ENCODE results near the gene TAF11L2. TPM values are rescaled to one million over a fixed set of nuclear protein-coding genes. Genes with fewer than 3 reads are reported as not detected.
"Not testable (repeated sequence)": the region's sequence is repeated elsewhere in the genome, so short reads cannot be mapped to it uniquely, and the experiment has no call there.

Gene TAF11L2
- total and polyA plus RNA-seq, 2 experiments from 2014 or later: not detected

DNA sequence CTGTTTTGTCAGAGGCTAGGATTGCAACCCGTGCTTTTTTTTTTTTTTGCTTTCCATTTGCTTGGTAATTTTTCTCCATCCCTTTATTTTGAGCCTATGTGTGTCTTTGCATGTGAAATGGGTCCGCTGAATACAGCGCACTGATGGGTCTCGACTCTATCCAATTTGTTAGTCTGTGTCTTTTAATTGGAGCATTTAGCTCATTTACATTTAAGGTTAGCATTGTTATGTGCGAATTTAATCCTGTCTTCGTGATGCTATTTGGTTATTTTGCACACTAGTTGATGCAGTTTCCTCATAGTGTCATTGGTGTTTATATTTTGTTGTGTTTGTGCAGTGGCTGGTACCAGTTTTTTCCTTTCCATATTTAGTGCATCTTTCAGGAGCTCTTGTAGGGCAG, 36.2 kb upstream of the TAF11L2 start:
- Histone ChIP-seq H3K4me2 (no peak overlapping the region), H3K9me3 (ENCODE audit: low read depth) (no peaks in the 10 kb centered on the region), H4K20me1 (ENCODE audit: insufficient read depth, poor library complexity, severe bottlenecking) (no peaks in the 10 kb centered on the region), H3K27ac (no peak overlapping the region), H3K4me3 (no peak overlapping the region), H3K79me2 (no peaks in the 10 kb centered on the region), H2AFZ (no peak overlapping the region), H3K9me2 (replicated peaks; ENCODE audit: insufficient read depth) (no peaks in the 10 kb centered on the region), H3K27me3 (no peaks in the 10 kb centered on the region), H3K36me3 (replicated peaks; ENCODE audit: insufficient read depth, low read depth) (no peaks in the 10 kb centered on the region), H3K4me1 (ENCODE audit: insufficient read depth) (no peaks in the 10 kb centered on the region)
- TF ChIP-seq CTCF (IDR thresholded peaks at IDR 0.05; ENCODE audit: poor library complexity): no peak
- no peak for TF ChIP-seq EZH2phosphoT487 (IDR thresholded peaks at IDR 0.05; ENCODE audit: low read depth, severe bottlenecking, unreplicated experiment)
- no peak for TF ChIP-seq EZH2 (IDR thresholded peaks at IDR 0.05; ENCODE audit: borderline replicate concordance)
- WGBS (ENCODE audit: low lambda C conversion rate, missing lambda C conversion rate): 95% methylated on average over 6 of the region's 6 CpGs
- no peak for DNase-seq (ENCODE audit: low spot score)

DNA sequence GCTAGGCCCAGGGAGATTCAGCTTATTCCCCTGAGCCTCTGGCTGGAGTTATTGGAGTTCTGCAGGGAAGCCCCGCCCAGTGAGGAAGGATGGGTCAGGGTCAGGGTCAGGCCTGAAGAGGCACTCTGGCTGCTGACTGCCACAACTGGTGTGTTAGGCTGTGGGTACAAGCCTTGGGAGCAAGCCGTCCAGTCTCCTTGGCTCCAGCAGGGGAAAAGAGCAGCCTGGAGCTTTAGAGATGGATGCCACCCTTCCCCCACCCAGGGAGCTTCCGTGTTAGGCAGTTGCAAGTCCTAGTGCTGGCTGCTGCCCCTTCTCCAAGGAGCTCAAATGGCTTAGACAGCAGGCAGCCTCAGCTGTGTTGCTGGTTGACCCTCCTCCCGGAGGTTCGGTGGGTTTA, 34.4 kb upstream of the TAF11L2 start:
- Histone ChIP-seq H3K9me3 (ENCODE audit: low read depth) (no peaks in the 10 kb centered on the region), H3K79me2 (no peaks in the 10 kb centered on the region), H3K36me3 (replicated peaks; ENCODE audit: insufficient read depth, low read depth) (no peaks in the 10 kb centered on the region), H4K20me1 (ENCODE audit: insufficient read depth, poor library complexity, severe bottlenecking) (no peaks in the 10 kb centered on the region), H2AFZ (no peak overlapping the region), H3K4me1 (ENCODE audit: insufficient read depth) (no peaks in the 10 kb centered on the region), H3K27ac (no peak overlapping the region), H3K9me2 (replicated peaks; ENCODE audit: insufficient read depth) (no peaks in the 10 kb centered on the region), H3K4me3 (no peak overlapping the region), H3K4me2 (no peak overlapping the region), H3K27me3 (no peaks in the 10 kb centered on the region)
- no peak for DNase-seq (ENCODE audit: low spot score)
- TF ChIP-seq EZH2phosphoT487 (IDR thresholded peaks at IDR 0.05; ENCODE audit: low read depth, severe bottlenecking, unreplicated experiment) (no peak), EZH2 (IDR thresholded peaks at IDR 0.05; ENCODE audit: borderline replicate concordance) (no peak), CTCF (IDR thresholded peaks at IDR 0.05; ENCODE audit: poor library complexity) (no peak)
- WGBS (ENCODE audit: low lambda C conversion rate, missing lambda C conversion rate): 66% methylated on average over 5 of the region's 5 CpGs

DNA sequence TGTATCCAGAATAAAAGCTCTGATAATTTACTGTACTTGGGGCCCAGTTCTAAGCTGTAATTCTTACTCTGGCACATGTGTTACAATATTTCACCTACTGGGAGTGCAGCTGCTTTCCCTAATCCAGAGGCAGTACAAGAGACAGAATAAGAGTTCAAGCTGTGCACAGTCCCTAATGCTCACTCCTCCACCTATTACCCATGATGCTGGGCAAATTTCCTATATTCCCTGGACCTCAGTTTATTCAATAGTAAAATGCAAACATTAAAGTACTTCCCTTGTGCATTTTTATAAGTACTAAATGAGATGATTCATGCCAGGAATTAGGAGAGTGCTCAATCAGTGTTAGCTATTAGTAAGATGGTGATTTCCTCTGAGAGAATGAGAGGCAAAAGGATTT, 28.0 kb upstream of the TAF11L2 start:
- Histone ChIP-seq H3K4me2 (no peak overlapping the region), H3K79me2 (no peaks in the 10 kb centered on the region), H3K36me3 (replicated peaks; ENCODE audit: insufficient read depth, low read depth) (no peaks in the 10 kb centered on the region), H4K20me1 (ENCODE audit: insufficient read depth, poor library complexity, severe bottlenecking) (no peaks in the 10 kb centered on the region), H3K9me2 (replicated peaks; ENCODE audit: insufficient read depth) (no peaks in the 10 kb centered on the region), H3K4me1 (ENCODE audit: insufficient read depth) (no peaks in the 10 kb centered on the region), H3K27me3 (no peaks in the 10 kb centered on the region), H2AFZ (no peak overlapping the region), H3K4me3 (no peak overlapping the region), H3K9me3 (ENCODE audit: low read depth) (no peaks in the 10 kb centered on the region), H3K27ac (no peak overlapping the region)
- DNase-seq (ENCODE audit: low spot score): no peak
- no peak for TF ChIP-seq EZH2 (IDR thresholded peaks at IDR 0.05; ENCODE audit: borderline replicate concordance)
- TF ChIP-seq EZH2phosphoT487 (IDR thresholded peaks at IDR 0.05; ENCODE audit: low read depth, severe bottlenecking, unreplicated experiment): no peak
- TF ChIP-seq CTCF (IDR thresholded peaks at IDR 0.05; ENCODE audit: poor library complexity): no peak

DNA sequence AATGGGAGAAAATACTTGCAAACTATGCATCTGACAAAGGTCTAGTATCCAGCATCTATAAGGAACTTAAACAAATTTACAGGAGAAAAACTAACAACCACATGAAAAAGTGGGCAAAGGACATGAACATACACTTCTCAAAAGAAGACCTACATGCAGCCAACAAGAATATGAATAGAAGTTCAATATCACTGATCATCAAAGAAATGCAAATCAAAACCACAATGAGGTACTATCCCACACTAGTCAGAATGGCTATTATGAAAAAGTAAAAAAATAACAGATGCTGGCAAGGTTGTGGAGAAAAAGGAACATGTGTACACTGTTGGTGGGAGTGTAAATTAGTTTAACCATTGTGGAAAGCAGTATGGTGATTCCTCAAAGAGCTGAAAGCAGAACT, 23.0 kb upstream of the TAF11L2 start:
- not testable (repeated sequence) for H3K4me2 ChIP-seq; H3K9me3 ChIP-seq (ENCODE audit: low read depth); H3K36me3 ChIP-seq (replicated peaks; ENCODE audit: insufficient read depth, low read depth); H4K20me1 ChIP-seq (ENCODE audit: insufficient read depth, poor library complexity, severe bottlenecking); H3K4me3 ChIP-seq; H3K4me1 ChIP-seq (ENCODE audit: insufficient read depth); H3K79me2 ChIP-seq; H3K9me2 ChIP-seq (replicated peaks; ENCODE audit: insufficient read depth); H2AFZ ChIP-seq; H3K27me3 ChIP-seq; H3K27ac ChIP-seq; DNase-seq (ENCODE audit: low spot score)

All from hepatocyte (in vitro differentiated cells).